DMS53 treated with DMSO at 0.1 percent for 48 hours (cell line): ENCODE measurements around the gene MRPL39.
A peak's percentile ranks its signal among the peaks of the same experiment; 100 is the strongest.

Experiments
- DNase-seq: peaks from one replicate; lab custom pipeline; 2025; ENCODE audit not compliant: unreplicated experiment; lab: John Stamatoyannopoulos, UW

Gene MRPL39

GRCh38 chr21:25615880-25616279, 8.6 kb upstream of the MRPL39 start:
- DNase-seq: no peak

DNA sequence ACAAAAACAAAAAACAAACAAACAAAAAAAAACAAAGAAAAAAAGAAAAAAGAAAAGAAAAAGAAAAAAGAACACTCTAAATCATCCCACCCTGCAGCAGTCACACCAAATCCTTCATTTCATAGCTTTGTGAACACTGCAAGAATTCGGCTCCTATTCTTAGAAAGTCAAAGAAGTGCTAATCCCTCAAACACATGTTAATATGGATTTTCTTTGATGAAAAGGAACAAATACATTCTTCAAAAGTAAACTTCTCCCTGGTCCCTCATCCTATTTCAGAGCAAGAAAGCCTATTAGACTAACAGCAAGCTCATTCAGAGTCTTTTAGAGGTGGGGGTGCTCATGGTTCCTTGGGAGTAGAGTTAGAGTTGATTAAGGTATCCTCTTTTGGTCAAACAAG, 7.2 kb upstream of the MRPL39 start:
- no peak for DNase-seq

DNA sequence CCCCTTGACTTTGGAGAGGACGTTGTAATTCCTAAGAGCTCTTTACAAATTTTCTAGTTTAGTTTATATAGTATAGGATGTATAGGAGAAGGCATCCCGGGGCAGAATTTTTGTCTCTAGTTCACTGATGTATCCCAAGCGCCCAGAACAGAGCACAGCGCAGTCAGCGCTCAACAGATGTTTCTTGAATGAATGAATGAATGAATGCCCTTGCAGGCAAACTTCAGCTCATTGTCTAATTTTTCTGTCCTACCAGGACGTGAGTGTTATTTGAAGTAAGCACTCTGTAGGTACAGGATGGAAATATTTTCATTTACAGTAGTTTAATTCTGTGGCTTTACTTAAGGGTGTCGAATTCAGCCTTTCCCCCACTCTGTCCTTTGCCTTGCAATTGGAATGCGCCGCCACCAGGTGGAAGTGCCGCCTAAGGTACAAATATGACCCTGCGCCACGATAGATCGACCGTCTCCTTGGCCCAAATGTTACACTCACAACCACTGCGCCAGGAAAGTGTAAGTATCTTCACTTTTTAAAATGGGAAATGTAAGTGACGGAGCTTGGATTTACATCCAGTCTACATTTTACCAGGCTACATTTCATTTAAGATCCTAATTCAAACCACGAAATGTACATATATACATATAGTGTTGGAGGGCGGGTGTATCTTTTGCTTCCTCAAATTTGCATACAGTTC, 910 bp upstream of the MRPL39 start:
- peak; percentile 47 for DNase-seq

DNA sequence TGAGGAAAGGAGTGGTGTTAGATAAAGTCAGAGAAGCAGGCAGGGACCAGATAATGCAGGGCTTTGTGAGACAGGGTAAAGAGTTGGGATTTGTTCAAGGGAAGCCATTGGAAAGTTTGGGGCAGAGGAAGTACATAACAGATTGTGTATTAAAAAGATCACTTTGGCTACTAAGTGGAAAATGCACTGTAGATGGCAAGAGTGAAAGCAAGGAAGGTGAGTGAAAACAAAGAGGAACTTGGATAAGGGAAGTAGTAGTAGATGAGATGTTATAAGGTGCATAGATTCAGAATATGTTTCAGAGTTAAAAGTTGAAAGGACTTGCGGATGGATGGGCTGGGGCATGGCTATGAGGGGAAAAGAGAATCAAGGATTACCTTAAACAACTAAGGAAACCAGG, 17.4 kb downstream of the MRPL39 start:
- no peak for DNase-seq

GRCh38 chr21:25586791-25587190, 20.5 kb downstream of the MRPL39 start:
- DNase-seq: no peak

DNA sequence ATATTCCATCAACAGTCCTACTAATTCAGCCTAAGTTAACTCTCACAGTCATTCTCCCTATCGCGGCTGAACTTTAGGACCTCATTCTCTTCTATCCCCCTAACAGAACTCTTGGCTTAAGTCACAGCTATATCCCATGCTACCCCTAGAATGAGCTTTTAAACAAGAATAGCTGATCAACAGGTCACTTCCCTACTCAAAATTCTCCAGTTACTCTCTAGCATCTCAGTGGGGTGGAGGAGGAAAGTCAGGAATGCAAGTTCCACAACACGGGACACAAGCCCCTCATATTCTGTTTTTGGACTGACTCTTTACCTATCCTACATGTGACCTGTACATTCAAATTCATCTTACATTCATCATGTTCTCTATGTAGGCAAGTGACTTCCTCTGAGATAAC, 21.0 kb downstream of the MRPL39 start:
- no peak for DNase-seq

- no peak for DNase-seq
These were observed 22.2 kb downstream of the MRPL39 start for GRCh38 chr21:25584833-25585676.

GRCh38 chr21:25583370-25584130, 23.7 kb downstream of the MRPL39 start:
- no peak for DNase-seq

- no peak for DNase-seq
These were observed 24.4 kb downstream of the MRPL39 start for GRCh38 chr21:25582888-25583287.

DNA sequence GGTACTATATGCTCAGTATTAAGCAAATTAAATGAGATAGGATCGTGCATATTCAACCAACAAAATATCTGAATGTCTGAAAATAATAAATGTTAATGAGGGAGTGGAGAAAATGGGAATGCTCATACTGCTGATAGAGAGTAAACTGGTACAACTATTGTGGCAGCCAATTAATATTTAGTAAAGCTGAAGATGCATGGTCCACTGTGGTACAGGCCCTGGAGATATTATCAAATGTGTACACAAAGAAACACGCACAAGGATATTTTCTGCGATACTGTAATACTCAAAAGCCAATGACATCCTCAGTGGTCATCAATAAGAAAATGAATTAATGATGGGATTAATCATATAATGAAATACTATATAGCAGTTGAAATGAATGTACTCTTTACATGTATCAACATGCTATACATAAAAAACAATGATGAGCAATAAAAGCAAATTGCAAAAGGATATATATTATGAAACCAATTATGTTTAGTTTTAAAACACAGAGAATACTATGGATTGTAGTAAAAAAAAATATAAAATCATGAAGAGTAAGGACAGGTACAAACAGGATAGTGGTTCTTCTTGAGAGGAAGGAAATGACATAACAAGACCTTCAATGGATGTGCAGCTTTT, 25.0 kb downstream of the MRPL39 start:
- no peak for DNase-seq

DNA sequence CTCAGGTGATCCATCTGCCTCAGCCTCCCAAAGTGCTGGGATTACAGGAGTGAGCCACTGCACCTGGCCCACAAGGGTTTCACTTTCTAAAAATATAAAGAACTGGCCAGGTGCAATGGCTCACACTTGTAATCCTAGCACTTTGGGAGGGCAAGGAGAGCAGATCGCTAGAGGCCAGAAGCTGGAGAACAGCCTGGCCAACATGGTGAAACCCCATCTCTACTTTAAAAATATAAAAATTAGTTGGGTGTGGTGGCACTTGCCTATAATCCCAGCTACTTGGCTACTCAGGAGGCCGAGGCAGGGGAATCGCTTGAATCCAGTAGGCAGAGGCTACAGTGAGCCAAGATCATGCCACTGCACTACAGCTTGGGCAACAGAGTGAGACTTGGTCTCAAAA, 25.7 kb downstream of the MRPL39 start:
- no peak for DNase-seq

DNA sequence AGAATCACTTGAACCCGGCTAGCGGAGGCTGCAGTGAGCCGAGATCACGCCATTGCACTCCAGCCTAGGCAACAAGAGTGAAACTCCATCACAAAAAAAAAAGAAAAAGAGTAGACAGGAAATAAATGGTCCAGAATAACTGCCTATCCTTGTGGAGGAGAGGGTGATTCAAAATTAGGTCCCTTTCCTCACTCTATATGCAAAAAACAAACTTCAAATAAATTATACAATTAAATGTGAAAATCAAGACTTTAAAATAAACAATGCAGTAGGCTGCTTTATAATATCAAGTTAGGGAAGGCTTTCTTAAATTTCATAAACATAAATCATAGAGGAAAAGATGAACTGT, 26.4 kb downstream of the MRPL39 start:
- no peak for DNase-seq

DNA sequence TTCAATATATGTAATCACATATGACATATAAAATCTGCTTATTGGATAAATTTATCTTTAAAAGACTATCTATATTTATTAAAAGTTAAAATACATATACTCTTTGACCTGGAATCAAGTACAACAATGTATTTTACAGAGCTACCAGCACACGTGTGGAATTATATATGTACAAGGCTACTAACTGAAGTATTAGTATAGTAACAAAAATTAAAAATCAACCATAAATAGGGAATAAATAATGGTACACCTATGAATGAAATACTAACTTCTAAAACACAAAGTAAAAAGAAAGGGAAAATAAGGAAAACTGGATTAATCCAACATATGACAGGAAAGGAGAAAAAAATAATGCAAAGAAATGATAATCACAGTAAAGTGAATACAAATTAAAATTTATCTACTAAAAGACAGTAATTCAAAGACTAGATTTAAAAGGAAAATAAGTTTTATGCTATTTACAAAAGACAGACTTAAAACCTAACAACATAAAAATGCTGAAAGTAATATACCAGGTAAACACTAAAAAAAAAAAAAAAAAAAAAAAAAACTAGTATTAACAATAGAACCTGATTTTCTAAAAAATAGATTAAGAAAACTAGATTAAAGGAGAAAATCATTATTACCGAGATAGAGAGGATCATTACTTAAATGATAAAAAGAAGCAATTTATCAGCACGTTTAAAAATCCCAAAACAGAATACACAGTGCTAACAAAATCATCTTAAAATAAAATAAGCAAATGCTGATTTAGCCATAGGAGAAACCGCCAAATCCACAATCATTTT, 27.9 kb downstream of the MRPL39 start:
- DNase-seq: no peak

DNA sequence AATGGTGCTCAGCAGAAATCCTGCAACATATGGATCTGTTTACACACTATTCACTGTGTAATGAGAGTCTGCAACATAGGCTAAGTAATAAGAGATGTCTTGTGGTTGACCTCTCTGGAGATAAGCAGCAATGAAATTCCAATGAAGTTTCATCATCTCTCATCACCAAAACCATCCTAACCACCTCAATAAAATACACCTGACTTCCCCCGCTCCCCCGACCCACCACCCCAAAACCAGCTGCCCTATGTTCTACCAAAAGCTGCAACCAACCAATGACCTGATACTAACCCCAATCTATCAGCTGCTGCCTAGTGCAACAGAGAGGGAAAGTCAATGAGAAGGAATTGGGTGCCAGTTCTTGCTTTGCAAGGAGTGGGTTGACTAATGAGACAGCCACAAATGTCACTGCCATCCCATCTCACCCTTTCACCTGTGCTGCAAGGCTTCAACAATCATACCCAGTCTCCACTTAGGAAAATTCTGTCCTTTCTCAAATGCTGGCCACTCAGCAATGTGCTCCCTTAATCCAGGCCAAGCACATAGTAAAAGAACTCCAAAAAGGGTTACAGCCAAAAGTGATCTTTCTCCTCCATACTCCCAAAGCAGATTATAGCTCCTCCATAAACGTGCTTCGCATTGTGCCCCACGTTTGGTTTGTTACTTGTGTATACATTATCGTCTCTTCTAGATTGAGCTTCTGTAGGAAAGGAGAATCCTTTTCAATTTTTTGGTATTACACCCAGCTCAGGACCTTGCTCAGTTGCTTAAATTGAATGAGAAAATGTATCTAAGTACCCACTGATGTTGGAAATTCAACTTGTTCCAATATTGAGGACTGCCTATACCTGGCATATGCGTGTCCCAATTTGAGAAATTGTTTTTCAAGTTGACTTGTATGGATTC, 29.0 kb downstream of the MRPL39 start:
- no peak for DNase-seq

- no peak for DNase-seq
These were observed 29.7 kb downstream of the MRPL39 start for GRCh38 chr21:25577424-25578055.

- peak; percentile 17 for DNase-seq
These were observed 33.7 kb downstream of the MRPL39 start for GRCh38 chr21:25573409-25574206.

GRCh38 chr21:25572861-25573310, 34.4 kb downstream of the MRPL39 start:
- no peak for DNase-seq

GRCh38 chr21:25571726-25572121, 35.6 kb downstream of the MRPL39 start:
- no peak for DNase-seq
